Neural progenitor cell (in vitro differentiated cells): ENCODE data around the gene CD63. TPM values are rescaled to one million over a fixed set of nuclear protein-coding genes. Genes with fewer than 3 reads are reported as not detected.
A peak's percentile ranks its signal among the peaks of the same experiment; 100 is the strongest.
"Not testable (repeated sequence)": the region's sequence is repeated elsewhere in the genome, so short reads cannot be mapped to it uniquely, and the experiment has no call there.

Experiments used
- DNase-seq: peaks from one replicate; pipeline ENCODE4 v3.0.0-alpha.2; 2016; ENCODE audit warnings: low spot score
- H2AFZ ChIP-seq: fragments of 200-600 bp; sonication (generic); replicated peaks from 2 replicates; pipeline ENCODE4 v1.6.1; 2016; ENCODE audit warnings: antibody characterized with exemption
- H3F3A ChIP-seq: fragments of 200-600 bp; sonication (generic); 2 replicates; pipeline ENCODE4 v1.6.1; 2016; ENCODE audit warnings: antibody characterized with exemption, low read depth
- H3K27ac ChIP-seq: fragments of 200-600 bp; sonication (generic); 2 replicates; pipeline ENCODE4 v1.5.1; 2016; ENCODE audit warnings: mild to moderate bottlenecking
- H3K27me3 ChIP-seq: fragments of 200-600 bp; sonication (generic); 2 replicates; pipeline ENCODE4 v1.6.1; 2016; ENCODE audit warnings: mild to moderate bottlenecking, moderate library complexity
- H3K36me3 ChIP-seq: fragments of 200-600 bp; sonication (generic); 2 replicates; pipeline ENCODE4 v1.5.1; 2016
- H3K4me1 ChIP-seq: fragments of 200-600 bp; sonication (generic); 2 replicates; pipeline ENCODE4 v1.6.1; 2016; ENCODE audit warnings: mixed run types
- H3K4me2 ChIP-seq: fragments of 200-600 bp; sonication (generic); 2 replicates; pipeline ENCODE4 v1.6.1; 2016
- H3K4me3 ChIP-seq: fragments of 200-600 bp; sonication (generic); 2 replicates; pipeline ENCODE4 v1.5.1; 2016
- H3K79me2 ChIP-seq: fragments of 200-600 bp; sonication (generic); 2 replicates; pipeline ENCODE4 v1.6.1; 2016; ENCODE audit warnings: low read depth
- H3K9ac ChIP-seq: fragments of 200-600 bp; sonication (generic); 2 replicates; pipeline ENCODE4 v1.6.1; 2016
- H3K9me3 ChIP-seq: fragments of 200-600 bp; sonication (generic); 2 replicates; pipeline ENCODE4 v1.5.1; 2016; ENCODE audit warnings: low read depth
- H4K20me1 ChIP-seq: fragments of 200-600 bp; sonication (generic); 2 replicates; pipeline ENCODE4 v1.6.1; 2016; ENCODE audit warnings: low read depth
- H3K27ac Mint-ChIP-seq: 3 replicates; pipeline ENCODE4 v1.8.0; 2021; ENCODE audit warnings: mixed read lengths
- H3K27me3 Mint-ChIP-seq: 2 replicates; pipeline ENCODE4 v1.8.0; 2022; ENCODE audit warnings: low read depth, mild to moderate bottlenecking, inconsistent platforms, moderate library complexity, mixed read lengths; ENCODE audit not compliant: insufficient read depth
- H3K36me3 Mint-ChIP-seq: 3 replicates; pipeline ENCODE4 v1.8.0; 2021; ENCODE audit warnings: mixed read lengths
- H3K4me1 Mint-ChIP-seq: 3 replicates; pipeline ENCODE4 v1.8.0; 2021; ENCODE audit warnings: mixed read lengths
- H3K4me3 Mint-ChIP-seq: 3 replicates; pipeline ENCODE4 v1.8.0; 2021; ENCODE audit warnings: mild to moderate bottlenecking, moderate library complexity, mixed read lengths
- H3K9me3 Mint-ChIP-seq: 3 replicates; pipeline ENCODE4 v1.8.0; 2020; ENCODE audit warnings: mixed read lengths
- CTCF ChIP-seq: fragments of 200-600 bp; sonication (generic); IDR thresholded peaks from 2 replicates; pipeline ENCODE4 v1.5.1; 2017; ENCODE audit warnings: antibody characterized with exemption, mild to moderate bottlenecking
- EZH2 ChIP-seq: fragments of 200-600 bp; sonication (generic); IDR thresholded peaks from 2 replicates; pipeline ENCODE4 v1.6.1; 2017; ENCODE audit warnings: antibody characterized with exemption, mild to moderate bottlenecking, moderate library complexity
- EZH2phosphoT487 ChIP-seq: fragments of 200-600 bp; sonication (generic); IDR thresholded peaks from 2 replicates; pipeline ENCODE4 v1.6.1; 2017; ENCODE audit warnings: antibody characterized with exemption
- total RNA-seq: library from RNA; depleted of rRNA; stranded (reverse); fragments of >200 nt; gene quantifications from 2 replicates; pipeline ENCODE4 v1.2.3, GENCODE V29; 2015; ENCODE audit warnings: low replicate concordance

The CD63 gene
- total RNA-seq, 1 donor from 2014 or later, result 305 TPM

GRCh38 chr12:55760663-55761062 lies 31.9 kb upstream of the CD63 start:
- H3K9me3 Mint-ChIP-seq, result peaks cover 2% of the 10 kb centered on the region

GRCh38 chr12:55758575-55758974 lies 29.8 kb upstream of the CD63 start:
- H3K79me2 ChIP-seq, result peaks cover 12% of the 10 kb centered on the region
- Mint-ChIP-seq H3K36me3 (peaks cover 45% of the 10 kb centered on the region), H3K4me1 (peaks cover 11% of the 10 kb centered on the region)
- not testable (repeated sequence) for H3K9ac ChIP-seq, DNase-seq, H3K27ac Mint-ChIP-seq, H3K27me3 ChIP-seq, H3K4me2 ChIP-seq, H3K9me3 ChIP-seq, H3K4me3 Mint-ChIP-seq, H3K27ac ChIP-seq, H2AFZ ChIP-seq, H3K27me3 Mint-ChIP-seq, H3K9me3 Mint-ChIP-seq, H3K4me3 ChIP-seq
- peaks cover 36% of the 10 kb centered on the region for H3K4me1 ChIP-seq
- peaks cover 33% of the 10 kb centered on the region for H3K36me3 ChIP-seq
- peaks cover 74% of the 10 kb centered on the region for H4K20me1 ChIP-seq
- peaks cover 71% of the 10 kb centered on the region for H3F3A ChIP-seq

More at GRCh38 chr12:55760663-55761062, 31.9 kb upstream of the CD63 start:
- no peaks in the 10 kb centered on the region for H3K27me3 ChIP-seq
- Mint-ChIP-seq H3K27me3 (no peaks in the 10 kb centered on the region), H3K36me3 (peaks cover 40% of the 10 kb centered on the region), H3K27ac (no peak overlapping the region), H3K4me1 (peaks cover 11% of the 10 kb centered on the region), H3K4me3 (no peak overlapping the region)
- H2AFZ ChIP-seq, result no peak overlapping the region
- no peaks in the 10 kb centered on the region for H3K79me2 ChIP-seq
- H3K36me3 ChIP-seq, result peaks cover 33% of the 10 kb centered on the region
- H4K20me1 ChIP-seq, result peaks cover 73% of the 10 kb centered on the region
- no peak overlapping the region for H3K4me3 ChIP-seq
- H3K9me3 ChIP-seq, result no peaks in the 10 kb centered on the region
- H3K9ac ChIP-seq, result no peak overlapping the region
- DNase-seq, result no peak
- no peak overlapping the region for H3K4me2 ChIP-seq
- no peak for TF ChIP-seq CTCF
- no peak for TF ChIP-seq EZH2
- TF ChIP-seq EZH2phosphoT487, result no peak
- H3K4me1 ChIP-seq, result peaks cover 18% of the 10 kb centered on the region
- no peak overlapping the region for H3K27ac ChIP-seq
- peaks cover 52% of the 10 kb centered on the region for H3F3A ChIP-seq

GRCh38 chr12:55757701-55758100 lies 28.9 kb upstream of the CD63 start:
- H4K20me1 ChIP-seq, result peaks cover 72% of the 10 kb centered on the region
- H3K9me3 ChIP-seq, result no peaks in the 10 kb centered on the region
- peak overlapping the region; percentile 57 for H3K4me2 ChIP-seq
- TF ChIP-seq EZH2phosphoT487 (no peak), EZH2 (no peak), CTCF (no peak)
- H3K9ac ChIP-seq, result no peak overlapping the region
- no peak overlapping the region for H3K4me3 ChIP-seq
- H3K27ac ChIP-seq, result peak overlapping the region; percentile 65
- no peaks in the 10 kb centered on the region for H3K27me3 ChIP-seq
- peaks cover 50% of the 10 kb centered on the region for H3K36me3 Mint-ChIP-seq
- H3K4me1 ChIP-seq, result peaks cover 36% of the 10 kb centered on the region
- peak overlapping the region; percentile 31 for H3K27ac Mint-ChIP-seq
- peaks cover 12% of the 10 kb centered on the region for H3K79me2 ChIP-seq
- H3K4me1 Mint-ChIP-seq, result peaks cover 11% of the 10 kb centered on the region
- peaks cover 2% of the 10 kb centered on the region for H3K9me3 Mint-ChIP-seq
- peaks cover 6% of the 10 kb centered on the region for H3K27me3 Mint-ChIP-seq
- peaks cover 76% of the 10 kb centered on the region for H3F3A ChIP-seq
- no peak overlapping the region for H3K4me3 Mint-ChIP-seq
- H3K36me3 ChIP-seq, result peaks cover 38% of the 10 kb centered on the region
- no peak overlapping the region for H2AFZ ChIP-seq
- DNase-seq, result peak; percentile 83

- no peaks in the 10 kb centered on the region for H3K9me3 ChIP-seq
- no peak overlapping the region for H3K4me2 ChIP-seq
- no peak overlapping the region for H2AFZ ChIP-seq
- no peak overlapping the region for H3K9ac ChIP-seq
- H3K9me3 Mint-ChIP-seq, result peaks cover 2% of the 10 kb centered on the region
- TF ChIP-seq CTCF (no peak), EZH2phosphoT487 (no peak), EZH2 (no peak)
- peaks cover 55% of the 10 kb centered on the region for H3K36me3 Mint-ChIP-seq
- peak overlapping the region; percentile 57 for H3K27ac ChIP-seq
- H3K27me3 ChIP-seq, result no peaks in the 10 kb centered on the region
- no peak overlapping the region for H3K27ac Mint-ChIP-seq
- DNase-seq, result no peak
- peaks cover 79% of the 10 kb centered on the region for H4K20me1 ChIP-seq
- H3K36me3 ChIP-seq, result peaks cover 34% of the 10 kb centered on the region
- H3K4me3 ChIP-seq, result no peak overlapping the region
- peaks cover 17% of the 10 kb centered on the region for H3K4me1 Mint-ChIP-seq
- no peak overlapping the region for H3K4me3 Mint-ChIP-seq
- H3K27me3 Mint-ChIP-seq, result peaks cover 8% of the 10 kb centered on the region
- peaks cover 78% of the 10 kb centered on the region for H3F3A ChIP-seq
- peaks cover 12% of the 10 kb centered on the region for H3K79me2 ChIP-seq
- H3K4me1 ChIP-seq, result peaks cover 36% of the 10 kb centered on the region
Observed at GRCh38 chr12:55755246-55755645, 26.4 kb upstream of the CD63 start.
